Caco-2 (cell line): ENCODE measurements around the gene CD3G. TPM values are rescaled to one million over a fixed set of nuclear protein-coding genes. Genes with fewer than 3 reads are reported as not detected.

ENCODE experiments used
- BruUV-seq: library from RNA; stranded (reverse); fragments of 400-500 nt; replicated peaks from 2 replicates; lab custom pipeline; 2021; lab: Mats Ljungman, UMichigan
- CTCF ChIA-PET: fragments of 300-600 bp; sonication (Branson Sonifier 250); formaldehyde crosslinking; loops from one replicate; lab custom pipeline; 2022; ENCODE audit warnings: antibody characterized with exemption; lab: Charles Lee
- POLR2A ChIA-PET: fragments of 300-600 bp; sonication (Branson Sonifier 250); formaldehyde crosslinking; loops from one replicate; lab custom pipeline; 2022; ENCODE audit warnings: antibody characterized with exemption; lab: Charles Lee
- DNase-seq, 2 experiments: peaks; one replicate each; pipeline versions ENCODE4 v3.0.0 to v3.0.0-alpha.2; 2020 to 2022
- H3K27me3 ChIP-seq: replicated peaks from 2 replicates; pipeline ENCODE4 v1.6.0; 2011; ENCODE audit warnings: low read length; ENCODE audit not compliant: control insufficient read depth, insufficient read depth
- H3K36me3 ChIP-seq: 2 replicates; pipeline ENCODE4 v1.5.1; 2011; ENCODE audit warnings: low read length; ENCODE audit not compliant: control insufficient read depth, insufficient read depth
- H3K4me1 ChIP-seq: fragments of 250-450 bp; sonication (Bioruptor Pico); 2 replicates; pipeline ENCODE4 v1.5.1; 2020; ENCODE audit warnings: mild to moderate bottlenecking
- H3K4me3 ChIP-seq: 2 replicates; pipeline ENCODE4 v1.5.1; 2011; ENCODE audit warnings: low read depth, mild to moderate bottlenecking, control low read depth, low read length
- H3K9me3 ChIP-seq: fragments of 250-450 bp; sonication (Bioruptor Pico); 2 replicates; pipeline ENCODE4 v1.5.1; 2020; ENCODE audit warnings: mild to moderate bottlenecking, moderate library complexity
- H3K27ac Mint-ChIP-seq: one replicate; pipeline ENCODE4 v1.8.0; 2022; ENCODE audit warnings: mixed read lengths; ENCODE audit not compliant: unreplicated experiment
- H3K27me3 Mint-ChIP-seq: one replicate; pipeline ENCODE4 v1.8.0; 2022; ENCODE audit warnings: mixed read lengths; ENCODE audit not compliant: insufficient read depth, unreplicated experiment
- H3K36me3 Mint-ChIP-seq: one replicate; pipeline ENCODE4 v1.8.0; 2022; ENCODE audit warnings: mild to moderate bottlenecking, mixed read lengths; ENCODE audit not compliant: insufficient read depth, unreplicated experiment
- H3K4me1 Mint-ChIP-seq: one replicate; pipeline ENCODE4 v1.8.0; 2022; ENCODE audit warnings: low read depth, mixed read lengths; ENCODE audit not compliant: unreplicated experiment
- H3K4me3 Mint-ChIP-seq: one replicate; pipeline ENCODE4 v1.8.0; 2022; ENCODE audit warnings: mild to moderate bottlenecking, moderate library complexity, mixed read lengths; ENCODE audit not compliant: unreplicated experiment
- H3K9me3 Mint-ChIP-seq: one replicate; pipeline ENCODE4 v1.8.0; 2022; ENCODE audit warnings: mixed read lengths; ENCODE audit not compliant: unreplicated experiment
- CTCF ChIP-seq, 2 experiments: fragments of 200-600 bp in 1 of 2; IDR thresholded peaks; 1 replicate in 1 of 2; 2 replicates in 1 of 2; pipeline versions ENCODE4 v1.5.1 to v1.8.0; 2011 to 2022; ENCODE audit warnings: antibody characterized with exemption in 1 of 2, control low read depth in 1 of 2, inconsistent platforms in 1 of 2, low read depth in 1 of 2, low read length in 1 of 2, mild to moderate bottlenecking in 1 of 2, moderate library complexity in 1 of 2; ENCODE audit not compliant: insufficient read depth in 1 of 2, severe bottlenecking in 1 of 2, unreplicated experiment in 1 of 2
- intact Hi-C: fragments of 100-400 bp; cut with micrococcal nuclease; formaldehyde crosslinking; loops from one replicate; pipeline ENCODE4 v1.10.0; 2022; ENCODE audit not compliant: unreplicated experiment
- total RNA-seq: library from RNA; stranded (reverse); gene quantifications from 2 replicates; pipeline ENCODE4 v1.2.3, GENCODE V29; 2022

The CD3G gene
- total RNA-seq, 1 experiment from 2014 or later, result 0.32 TPM

GRCh38 chr11:118366287-118366686 is 22.1 kb downstream of the CD3G start:
- Histone ChIP-seq H3K36me3 (peaks cover 10% of the 10 kb centered on the region), H3K4me1 (no peaks in the 10 kb centered on the region), H3K27me3 (no peaks in the 10 kb centered on the region), H3K4me3 (no peak overlapping the region), H3K9me3 (no peaks in the 10 kb centered on the region)
- Mint-ChIP-seq H3K36me3 (peaks cover 78% of the 10 kb centered on the region), H3K27ac (no peak overlapping the region), H3K9me3 (no peaks in the 10 kb centered on the region), H3K4me3 (no peak overlapping the region), H3K4me1 (no peaks in the 10 kb centered on the region), H3K27me3 (no peaks in the 10 kb centered on the region)
- ChIA-PET POLR2A (no interaction called here), CTCF (interaction anchor here (0.7 to 1.1 kb wide), 2 partner anchors 102 to 201 kb away, joined by 3 to 4 read pairs; partner anchors contain the start of gene MPZL2)
- intact Hi-C loops, result no loop called here
- DNase-seq, result no peak
- BruUV-seq, result no TSS peak
- no peak for TF ChIP-seq CTCF (IDR thresholded peaks at IDR 0.05; ENCODE audit: insufficient read depth in 1 of 2, low read depth in 1 of 2, low read length in 1 of 2, severe bottlenecking in 1 of 2, unreplicated experiment in 1 of 2)

GRCh38 chr11:118370774-118371173 is 26.6 kb downstream of the CD3G start:
- Mint-ChIP-seq H3K4me3 (no peak overlapping the region), H3K27ac (no peak overlapping the region), H3K9me3 (no peaks in the 10 kb centered on the region), H3K4me1 (no peaks in the 10 kb centered on the region), H3K36me3 (peaks cover 98% of the 10 kb centered on the region), H3K27me3 (no peaks in the 10 kb centered on the region)
- ChIA-PET CTCF (interaction anchor here (0.6 kb wide), 2 partner anchors 49 to 172 kb away, joined by 3 read pairs; no protein-coding TSS in a partner anchor), POLR2A (no interaction called here)
- DNase-seq, result no peak
- no TSS peak for BruUV-seq
- intact Hi-C loops, result no loop called here
- Histone ChIP-seq H3K4me1 (no peaks in the 10 kb centered on the region), H3K4me3 (no peak overlapping the region), H3K27me3 (no peaks in the 10 kb centered on the region), H3K36me3 (peaks cover 13% of the 10 kb centered on the region), H3K9me3 (no peaks in the 10 kb centered on the region)
- no peak for TF ChIP-seq CTCF (IDR thresholded peaks at IDR 0.05; ENCODE audit: insufficient read depth in 1 of 2, low read depth in 1 of 2, low read length in 1 of 2, severe bottlenecking in 1 of 2, unreplicated experiment in 1 of 2)

GRCh38 chr11:118373263-118373662 is 29.1 kb downstream of the CD3G start:
- H3K27me3 Mint-ChIP-seq, result no peaks in the 10 kb centered on the region
- ChIA-PET POLR2A (interaction anchor here (0.6 kb wide), 2 partner anchors 137 to 152 kb away, joined by 4 read pairs; no protein-coding TSS in a partner anchor), CTCF (interaction anchor here (0.7 to 1.0 kb wide), 2 partner anchors 77 to 965 kb away, joined by 3 read pairs; no protein-coding TSS in a partner anchor)
- no peaks in the 10 kb centered on the region for H3K4me1 Mint-ChIP-seq
- H3K9me3 Mint-ChIP-seq, result no peaks in the 10 kb centered on the region
- DNase-seq, result no peak
- H3K4me1 ChIP-seq, result no peaks in the 10 kb centered on the region
- no peaks in the 10 kb centered on the region for H3K9me3 ChIP-seq
- TF ChIP-seq CTCF (IDR thresholded peaks at IDR 0.05; ENCODE audit: insufficient read depth in 1 of 2, low read depth in 1 of 2, low read length in 1 of 2, severe bottlenecking in 1 of 2, unreplicated experiment in 1 of 2), result no peak
- H3K27ac Mint-ChIP-seq, result no peak overlapping the region
- BruUV-seq, result no TSS peak
- H3K36me3 Mint-ChIP-seq, result peaks cover 100% of the 10 kb centered on the region
- peaks cover 14% of the 10 kb centered on the region for H3K36me3 ChIP-seq
- no peak overlapping the region for H3K4me3 Mint-ChIP-seq
- H3K4me3 ChIP-seq, result no peak overlapping the region
- H3K27me3 ChIP-seq, result no peaks in the 10 kb centered on the region
- intact Hi-C loops, result no loop called here
